ENCODE results near the gene ETV6. TPM values are rescaled to one million over a fixed set of nuclear protein-coding genes. Genes with fewer than 3 reads are reported as not detected.

The ETV6 gene
- total RNA-seq, 2 experiments from 2014 or later: 28.5 to 30.2 TPM

GRCh38 chr12:11853126-11853525 is 203.7 kb downstream of the ETV6 start:
- no peaks in the 10 kb centered on the region for H3K27me3 ChIP-seq (ENCODE audit: control insufficient read depth in 1 of 2, insufficient read depth in 2 of 2, low read length in 2 of 2)
- ATAC-seq (ENCODE audit: poor library complexity) (no peak), DNase-seq (peak in 1 of 14 experiments; percentile 23)
- no peak overlapping the region for H3K4me3 ChIP-seq (ENCODE audit: low read length)
- peaks cover 32% of the 10 kb centered on the region for H3K4me1 Mint-ChIP-seq (ENCODE audit: low read depth)
- TF ChIP-seq, protein P1, sequence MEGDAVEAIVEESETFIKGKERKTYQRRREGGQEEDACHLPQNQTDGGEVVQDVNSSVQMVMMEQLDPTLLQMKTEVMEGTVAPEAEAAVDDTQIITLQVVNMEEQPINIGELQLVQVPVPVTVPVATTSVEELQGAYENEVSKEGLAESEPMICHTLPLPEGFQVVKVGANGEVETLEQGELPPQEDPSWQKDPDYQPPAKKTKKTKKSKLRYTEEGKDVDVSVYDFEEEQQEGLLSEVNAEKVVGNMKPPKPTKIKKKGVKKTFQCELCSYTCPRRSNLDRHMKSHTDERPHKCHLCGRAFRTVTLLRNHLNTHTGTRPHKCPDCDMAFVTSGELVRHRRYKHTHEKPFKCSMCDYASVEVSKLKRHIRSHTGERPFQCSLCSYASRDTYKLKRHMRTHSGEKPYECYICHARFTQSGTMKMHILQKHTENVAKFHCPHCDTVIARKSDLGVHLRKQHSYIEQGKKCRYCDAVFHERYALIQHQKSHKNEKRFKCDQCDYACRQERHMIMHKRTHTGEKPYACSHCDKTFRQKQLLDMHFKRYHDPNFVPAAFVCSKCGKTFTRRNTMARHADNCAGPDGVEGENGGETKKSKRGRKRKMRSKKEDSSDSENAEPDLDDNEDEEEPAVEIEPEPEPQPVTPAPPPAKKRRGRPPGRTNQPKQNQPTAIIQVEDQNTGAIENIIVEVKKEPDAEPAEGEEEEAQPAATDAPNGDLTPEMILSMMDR (IDR thresholded peaks at IDR 0.05): no peak
- intact Hi-C loops (cut with DNase I, micrococcal nuclease): no loop called here
- no peaks in the 10 kb centered on the region for H3K9me3 ChIP-seq (ENCODE audit: control insufficient read depth in 1 of 2, insufficient read depth in 1 of 2, low read length in 2 of 2)
- no peak overlapping the region for H3K4me3 Mint-ChIP-seq
- H3K36me3 ChIP-seq (ENCODE audit: insufficient read depth, low read length): peaks cover 26% of the 10 kb centered on the region
- H3K4me1 ChIP-seq (ENCODE audit: insufficient read depth, low read length): peaks cover 3% of the 10 kb centered on the region
- H3K27me3 Mint-ChIP-seq: no peaks in the 10 kb centered on the region
- POLR2A ChIA-PET: no interaction called here
- H3K27ac ChIP-seq (ENCODE audit: low read depth in 1 of 2, low read length in 2 of 2): no peak overlapping the region
- CTCF ChIA-PET: no interaction called here
- H3K27ac Mint-ChIP-seq: no peak overlapping the region
- peaks cover 59% of the 10 kb centered on the region for H3K36me3 Mint-ChIP-seq (ENCODE audit: low read depth)
- no peaks in the 10 kb centered on the region for H3K9me3 Mint-ChIP-seq

GRCh38 chr12:11854011-11854499 is 204.6 kb downstream of the ETV6 start:
- ATAC-seq (ENCODE audit: poor library complexity) (no peak), DNase-seq (no peak)
- Histone ChIP-seq H3K27ac (ENCODE audit: low read depth in 1 of 2, low read length in 2 of 2) (no peak overlapping the region), H3K4me3 (ENCODE audit: low read length) (no peak overlapping the region), H3K9me3 (ENCODE audit: control insufficient read depth in 1 of 2, insufficient read depth in 1 of 2, low read length in 2 of 2) (no peaks in the 10 kb centered on the region), H3K4me1 (ENCODE audit: insufficient read depth, low read length) (peaks cover 3% of the 10 kb centered on the region), H3K27me3 (ENCODE audit: control insufficient read depth in 1 of 2, insufficient read depth in 2 of 2, low read length in 2 of 2) (no peaks in the 10 kb centered on the region), H3K36me3 (ENCODE audit: insufficient read depth, low read length) (peaks cover 26% of the 10 kb centered on the region)
- intact Hi-C loops (cut with DNase I, micrococcal nuclease): no loop called here
- Mint-ChIP-seq H3K9me3 (no peaks in the 10 kb centered on the region), H3K36me3 (ENCODE audit: low read depth) (peaks cover 60% of the 10 kb centered on the region), H3K27ac (no peak overlapping the region), H3K27me3 (no peaks in the 10 kb centered on the region), H3K4me1 (ENCODE audit: low read depth) (peaks cover 32% of the 10 kb centered on the region), H3K4me3 (no peak overlapping the region)
- CTCF ChIA-PET: interaction anchor here (0.7 kb wide), 1 partner anchor 53 kb away, joined by 3 read pairs; no protein-coding TSS in a partner anchor
- POLR2A ChIA-PET: interaction anchor here (0.7 kb wide), 1 partner anchor 24 kb away, joined by 3 read pairs; no protein-coding TSS in a partner anchor
- TF ChIP-seq, protein P1 (IDR thresholded peaks at IDR 0.05): no peak

- no peak overlapping the region for H3K4me3 Mint-ChIP-seq
- no peaks in the 10 kb centered on the region for H3K9me3 Mint-ChIP-seq
- H3K9me3 ChIP-seq (ENCODE audit: control insufficient read depth in 1 of 2, insufficient read depth in 1 of 2, low read length in 2 of 2): no peaks in the 10 kb centered on the region
- no peak overlapping the region for H3K27ac ChIP-seq (ENCODE audit: low read depth in 1 of 2, low read length in 2 of 2)
- peak in 1 of 14 experiments; percentile 15 for DNase-seq
- intact Hi-C loops (cut with DNase I, micrococcal nuclease): no loop called here
- H3K27me3 Mint-ChIP-seq: no peaks in the 10 kb centered on the region
- ATAC-seq (ENCODE audit: poor library complexity): no peak
- H3K27ac Mint-ChIP-seq: peak overlapping the region; percentile 6
- peaks cover 78% of the 10 kb centered on the region for H3K36me3 Mint-ChIP-seq (ENCODE audit: low read depth)
- TF ChIP-seq, protein P1 (IDR thresholded peaks at IDR 0.05): no peak
- ChIA-PET POLR2A (interaction anchor here (0.8 kb wide), 1 partner anchor 310 kb away, joined by 3 read pairs; no protein-coding TSS in a partner anchor), CTCF (no interaction called here)
- H3K27me3 ChIP-seq (ENCODE audit: control insufficient read depth in 1 of 2, insufficient read depth in 2 of 2, low read length in 2 of 2): no peaks in the 10 kb centered on the region
- peaks cover 28% of the 10 kb centered on the region for H3K36me3 ChIP-seq (ENCODE audit: insufficient read depth, low read length)
- no peak overlapping the region for H3K4me3 ChIP-seq (ENCODE audit: low read length)
- H3K4me1 Mint-ChIP-seq (ENCODE audit: low read depth): peaks cover 32% of the 10 kb centered on the region
- peaks cover 3% of the 10 kb centered on the region for H3K4me1 ChIP-seq (ENCODE audit: insufficient read depth, low read length)
Observed at GRCh38 chr12:11855983-11856374, 206.5 kb downstream of the ETV6 start.
